Neural progenitor cell (in vitro differentiated cells): ENCODE results near the gene FPR1. TPM values are rescaled to one million over a fixed set of nuclear protein-coding genes. Genes with fewer than 3 reads are reported as not detected.

ENCODE experiments used
- DNase-seq: peaks from one replicate; pipeline ENCODE4 v3.0.0-alpha.2; 2016; ENCODE audit warnings: low spot score
- H2AFZ ChIP-seq: fragments of 200-600 bp; sonication (generic); replicated peaks from 2 replicates; pipeline ENCODE4 v1.6.1; 2016; ENCODE audit warnings: antibody characterized with exemption
- H3F3A ChIP-seq: fragments of 200-600 bp; sonication (generic); 2 replicates; pipeline ENCODE4 v1.6.1; 2016; ENCODE audit warnings: antibody characterized with exemption, low read depth
- H3K27ac ChIP-seq: fragments of 200-600 bp; sonication (generic); 2 replicates; pipeline ENCODE4 v1.5.1; 2016; ENCODE audit warnings: mild to moderate bottlenecking
- H3K27me3 ChIP-seq: fragments of 200-600 bp; sonication (generic); 2 replicates; pipeline ENCODE4 v1.6.1; 2016; ENCODE audit warnings: mild to moderate bottlenecking, moderate library complexity
- H3K36me3 ChIP-seq: fragments of 200-600 bp; sonication (generic); 2 replicates; pipeline ENCODE4 v1.5.1; 2016
- H3K4me1 ChIP-seq: fragments of 200-600 bp; sonication (generic); 2 replicates; pipeline ENCODE4 v1.6.1; 2016; ENCODE audit warnings: mixed run types
- H3K4me2 ChIP-seq: fragments of 200-600 bp; sonication (generic); 2 replicates; pipeline ENCODE4 v1.6.1; 2016
- H3K4me3 ChIP-seq: fragments of 200-600 bp; sonication (generic); 2 replicates; pipeline ENCODE4 v1.5.1; 2016
- H3K79me2 ChIP-seq: fragments of 200-600 bp; sonication (generic); 2 replicates; pipeline ENCODE4 v1.6.1; 2016; ENCODE audit warnings: low read depth
- H3K9ac ChIP-seq: fragments of 200-600 bp; sonication (generic); 2 replicates; pipeline ENCODE4 v1.6.1; 2016
- H3K9me3 ChIP-seq: fragments of 200-600 bp; sonication (generic); 2 replicates; pipeline ENCODE4 v1.5.1; 2016; ENCODE audit warnings: low read depth
- H4K20me1 ChIP-seq: fragments of 200-600 bp; sonication (generic); 2 replicates; pipeline ENCODE4 v1.6.1; 2016; ENCODE audit warnings: low read depth
- H3K27ac Mint-ChIP-seq: 3 replicates; pipeline ENCODE4 v1.8.0; 2021; ENCODE audit warnings: mixed read lengths
- H3K27me3 Mint-ChIP-seq: 2 replicates; pipeline ENCODE4 v1.8.0; 2022; ENCODE audit warnings: low read depth, mild to moderate bottlenecking, inconsistent platforms, moderate library complexity, mixed read lengths; ENCODE audit not compliant: insufficient read depth
- H3K36me3 Mint-ChIP-seq: 3 replicates; pipeline ENCODE4 v1.8.0; 2021; ENCODE audit warnings: mixed read lengths
- H3K4me1 Mint-ChIP-seq: 3 replicates; pipeline ENCODE4 v1.8.0; 2021; ENCODE audit warnings: mixed read lengths
- H3K4me3 Mint-ChIP-seq: 3 replicates; pipeline ENCODE4 v1.8.0; 2021; ENCODE audit warnings: mild to moderate bottlenecking, moderate library complexity, mixed read lengths
- H3K9me3 Mint-ChIP-seq: 3 replicates; pipeline ENCODE4 v1.8.0; 2020; ENCODE audit warnings: mixed read lengths
- EZH2 ChIP-seq: fragments of 200-600 bp; sonication (generic); IDR thresholded peaks from 2 replicates; pipeline ENCODE4 v1.6.1; 2017; ENCODE audit warnings: antibody characterized with exemption, mild to moderate bottlenecking, moderate library complexity
- EZH2phosphoT487 ChIP-seq: fragments of 200-600 bp; sonication (generic); IDR thresholded peaks from 2 replicates; pipeline ENCODE4 v1.6.1; 2017; ENCODE audit warnings: antibody characterized with exemption
- total RNA-seq: library from RNA; depleted of rRNA; stranded (reverse); fragments of >200 nt; gene quantifications from 2 replicates; pipeline ENCODE4 v1.2.3, GENCODE V29; 2015; ENCODE audit warnings: low replicate concordance
- TF ChIP-seq, protein P1 (sequence below): fragments of 200-600 bp; sonication (generic); IDR thresholded peaks from 2 replicates; pipeline ENCODE4 v1.5.1; 2017; ENCODE audit warnings: antibody characterized with exemption, mild to moderate bottlenecking

The FPR1 gene
- total RNA-seq, 1 donor from 2014 or later, result not detected

DNA sequence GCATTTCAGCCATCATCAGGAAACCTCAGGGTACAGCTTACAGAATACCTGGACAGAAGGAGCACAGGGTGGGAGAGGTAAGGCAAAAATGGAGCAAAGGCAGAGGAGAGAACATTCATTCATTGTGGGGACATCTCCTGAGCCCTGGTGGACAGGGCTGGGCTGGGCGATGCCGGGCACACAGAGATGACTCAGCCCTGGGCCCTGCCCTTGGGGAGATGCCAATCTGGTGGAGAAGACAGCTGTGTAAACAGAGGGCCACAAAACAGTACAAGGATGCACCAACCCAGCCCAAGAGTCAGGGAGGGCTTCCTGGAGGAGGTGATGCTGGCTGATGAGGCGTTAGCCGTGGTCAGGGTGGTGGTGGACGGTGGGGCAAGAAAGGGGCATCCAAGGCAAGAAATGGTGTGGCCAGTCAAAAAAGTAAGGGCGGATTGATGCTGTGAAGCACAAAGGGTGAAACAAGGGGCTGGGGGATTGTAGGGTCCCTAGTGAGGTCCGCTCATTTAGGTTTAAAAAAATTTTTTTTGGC, 24.3 kb downstream of the FPR1 start:
- Mint-ChIP-seq H3K9me3 (no peaks in the 10 kb centered on the region), H3K27me3 (peaks cover 21% of the 10 kb centered on the region), H3K36me3 (no peaks in the 10 kb centered on the region), H3K27ac (no peak overlapping the region), H3K4me3 (no peak overlapping the region), H3K4me1 (peaks cover 24% of the 10 kb centered on the region)
- H4K20me1 ChIP-seq, result no peaks in the 10 kb centered on the region
- peaks cover 22% of the 10 kb centered on the region for H3K27me3 ChIP-seq
- no peaks in the 10 kb centered on the region for H3K36me3 ChIP-seq
- no peak overlapping the region for H3K9ac ChIP-seq
- H3K79me2 ChIP-seq, result no peaks in the 10 kb centered on the region
- H3K9me3 ChIP-seq, result no peaks in the 10 kb centered on the region
- DNase-seq, result no peak
- H3K4me3 ChIP-seq, result no peak overlapping the region
- no peak overlapping the region for H3K27ac ChIP-seq
- H3K4me1 ChIP-seq, result no peaks in the 10 kb centered on the region
- H2AFZ ChIP-seq, result no peak overlapping the region
- TF ChIP-seq, protein P1, sequence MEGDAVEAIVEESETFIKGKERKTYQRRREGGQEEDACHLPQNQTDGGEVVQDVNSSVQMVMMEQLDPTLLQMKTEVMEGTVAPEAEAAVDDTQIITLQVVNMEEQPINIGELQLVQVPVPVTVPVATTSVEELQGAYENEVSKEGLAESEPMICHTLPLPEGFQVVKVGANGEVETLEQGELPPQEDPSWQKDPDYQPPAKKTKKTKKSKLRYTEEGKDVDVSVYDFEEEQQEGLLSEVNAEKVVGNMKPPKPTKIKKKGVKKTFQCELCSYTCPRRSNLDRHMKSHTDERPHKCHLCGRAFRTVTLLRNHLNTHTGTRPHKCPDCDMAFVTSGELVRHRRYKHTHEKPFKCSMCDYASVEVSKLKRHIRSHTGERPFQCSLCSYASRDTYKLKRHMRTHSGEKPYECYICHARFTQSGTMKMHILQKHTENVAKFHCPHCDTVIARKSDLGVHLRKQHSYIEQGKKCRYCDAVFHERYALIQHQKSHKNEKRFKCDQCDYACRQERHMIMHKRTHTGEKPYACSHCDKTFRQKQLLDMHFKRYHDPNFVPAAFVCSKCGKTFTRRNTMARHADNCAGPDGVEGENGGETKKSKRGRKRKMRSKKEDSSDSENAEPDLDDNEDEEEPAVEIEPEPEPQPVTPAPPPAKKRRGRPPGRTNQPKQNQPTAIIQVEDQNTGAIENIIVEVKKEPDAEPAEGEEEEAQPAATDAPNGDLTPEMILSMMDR, result no peak
- TF ChIP-seq EZH2phosphoT487, result no peak
- TF ChIP-seq EZH2, result no peak
- H3K4me2 ChIP-seq, result no peak overlapping the region
- no peaks in the 10 kb centered on the region for H3F3A ChIP-seq

DNA sequence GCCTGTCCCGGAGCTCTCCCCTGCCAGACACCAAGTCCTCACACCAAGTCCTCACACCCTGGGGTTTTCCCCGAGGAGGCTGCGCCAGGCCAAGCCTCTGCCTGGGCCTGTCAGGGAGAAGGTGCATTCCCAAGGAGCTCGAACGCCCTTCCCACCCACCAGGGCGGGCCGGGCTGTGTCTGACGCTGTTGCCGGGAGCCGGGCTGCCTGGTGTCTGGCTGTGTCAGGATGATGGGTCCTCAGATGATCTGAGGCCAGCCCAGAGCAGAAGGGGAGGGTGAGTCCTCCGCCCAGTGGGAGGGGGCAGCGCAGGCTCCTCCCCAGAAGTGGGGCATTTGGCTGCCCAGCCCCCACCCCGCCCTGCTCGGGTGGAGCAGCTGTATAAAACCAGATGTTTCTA, 25.6 kb downstream of the FPR1 start:
- Histone ChIP-seq H3K27ac (no peak overlapping the region), H3K4me2 (no peak overlapping the region), H3K9ac (no peak overlapping the region), H3F3A (no peaks in the 10 kb centered on the region), H3K36me3 (no peaks in the 10 kb centered on the region), H4K20me1 (no peaks in the 10 kb centered on the region), H3K4me3 (no peak overlapping the region), H3K9me3 (no peaks in the 10 kb centered on the region), H3K79me2 (no peaks in the 10 kb centered on the region), H3K4me1 (no peaks in the 10 kb centered on the region), H2AFZ (no peak overlapping the region), H3K27me3 (peaks cover 36% of the 10 kb centered on the region)
- Mint-ChIP-seq H3K4me1 (peaks cover 17% of the 10 kb centered on the region), H3K9me3 (no peaks in the 10 kb centered on the region), H3K4me3 (no peak overlapping the region), H3K27ac (peak overlapping the region; percentile 8), H3K27me3 (peaks cover 23% of the 10 kb centered on the region), H3K36me3 (no peaks in the 10 kb centered on the region)
- no peak for DNase-seq
- TF ChIP-seq, protein P1, result no peak
- no peak for TF ChIP-seq EZH2
- no peak for TF ChIP-seq EZH2phosphoT487

DNA sequence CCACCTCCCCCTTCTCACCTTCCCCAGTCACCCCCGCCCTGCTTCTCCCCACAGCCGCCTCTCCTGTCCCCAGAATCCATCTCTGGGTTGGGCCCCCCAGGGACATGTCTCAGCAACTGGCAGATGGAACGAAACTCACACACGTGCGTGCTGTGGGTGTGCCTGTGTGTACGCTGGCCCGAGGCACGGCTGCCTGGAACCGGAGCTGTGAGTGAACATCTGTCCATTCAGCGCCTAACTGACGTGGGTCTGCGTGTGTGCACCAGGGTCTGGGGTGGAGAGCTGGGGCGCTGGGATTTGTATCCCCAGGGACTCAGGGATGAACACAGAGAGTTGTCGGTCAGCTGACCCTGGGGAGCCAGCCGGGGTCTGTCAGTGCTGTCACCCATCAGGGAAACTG, 27.1 kb downstream of the FPR1 start:
- no peak overlapping the region for H3K27ac ChIP-seq
- no peak overlapping the region for H3K9ac ChIP-seq
- H4K20me1 ChIP-seq, result no peaks in the 10 kb centered on the region
- no peak for TF ChIP-seq EZH2
- no peak for TF ChIP-seq EZH2phosphoT487
- TF ChIP-seq, protein P1, result no peak
- H3K27me3 ChIP-seq, result peaks cover 51% of the 10 kb centered on the region
- H3K4me3 ChIP-seq, result no peak overlapping the region
- H3K4me2 ChIP-seq, result no peak overlapping the region
- no peaks in the 10 kb centered on the region for H3K9me3 ChIP-seq
- H2AFZ ChIP-seq, result no peak overlapping the region
- H3K27ac Mint-ChIP-seq, result peak overlapping the region; percentile 86
- H3K4me3 Mint-ChIP-seq, result no peak overlapping the region
- H3F3A ChIP-seq, result no peaks in the 10 kb centered on the region
- no peaks in the 10 kb centered on the region for H3K36me3 Mint-ChIP-seq
- no peaks in the 10 kb centered on the region for H3K79me2 ChIP-seq
- H3K36me3 ChIP-seq, result no peaks in the 10 kb centered on the region
- no peaks in the 10 kb centered on the region for H3K4me1 ChIP-seq
- DNase-seq, result no peak
- no peaks in the 10 kb centered on the region for H3K9me3 Mint-ChIP-seq
- H3K4me1 Mint-ChIP-seq, result peaks cover 14% of the 10 kb centered on the region
- peaks cover 30% of the 10 kb centered on the region for H3K27me3 Mint-ChIP-seq
